HCT116 (cell line): ENCODE data around the gene SORBS1. TPM values are rescaled to one million over a fixed set of nuclear protein-coding genes. Genes with fewer than 3 reads are reported as not detected.

Experiments used
- ATAC-seq: fragments of 200-7000 bp; cut with Tn5 transposase; 2 replicates; pipeline ENCODE4 v1.9.1; 2020; ENCODE audit warnings: mild to moderate bottlenecking, moderate library complexity
- BruUV-seq: library from RNA; stranded (reverse); fragments of 400-500 nt; replicated peaks from 2 replicates; lab custom pipeline; 2021; lab: Mats Ljungman, UMichigan
- CTCF ChIA-PET: fragments of 300-600 bp; sonication (Branson Sonifier 250); formaldehyde crosslinking; loops from one replicate; lab custom pipeline; 2021; ENCODE audit warnings: antibody characterized with exemption; lab: Charles Lee
- POLR2A ChIA-PET: fragments of 300-600, 350-600 bp; sonication (Branson Sonifier 250); formaldehyde crosslinking; loops from one replicate; lab custom pipeline; 2021; ENCODE audit warnings: antibody characterized with exemption; lab: Charles Lee
- RAD21 ChIA-PET, 2 experiments: fragments of 300-600 bp; sonication (Branson Sonifier 250); formaldehyde crosslinking; loops; one replicate each; lab custom pipeline; 2023; ENCODE audit warnings: low total read pairs in 2 of 2; ENCODE audit not compliant: uncharacterized antibody in 2 of 2, unreplicated experiment in 2 of 2, low non-redundant PET in 1 of 2; lab: Charles Lee
- DNase-seq: peaks from one replicate; pipeline ENCODE4 v3.0.0-alpha.2; 2010; ENCODE audit warnings: low read depth, low spot score
- H2AFZ ChIP-seq: fragments of 200-600 bp; shearing (Covaris generic), sonication (generic); 2 replicates; pipeline ENCODE4 v1.6.1; 2017; ENCODE audit warnings: low read depth, mixed run types, mixed read lengths, antibody characterized with exemption, low read length; ENCODE audit not compliant: poor library complexity, severe bottlenecking
- H3K27ac ChIP-seq: 2 replicates; pipeline ENCODE4 v1.5.1; 2012; ENCODE audit warnings: low read depth, low read length
- H3K27me3 ChIP-seq: fragments of 200-600 bp; sonication (generic); 2 replicates; pipeline ENCODE4 v1.6.1; 2016; ENCODE audit warnings: mixed run types, low read length, mixed read lengths; ENCODE audit not compliant: insufficient read depth
- H3K36me3 ChIP-seq, 2 experiments: fragments of 200-500 bp in 1 of 2; fragments of 200-600 bp in 1 of 2; sonication (Bioruptor generic) in 1 of 2; sonication (generic) in 1 of 2; 2 replicates each; pipeline versions ENCODE4 v1.5.1 to v1.6.1; 2014 to 2016; ENCODE audit warnings: low read length in 2 of 2, inconsistent platforms in 1 of 2, mixed read lengths in 1 of 2, mixed run types in 1 of 2; ENCODE audit not compliant: insufficient read depth in 2 of 2, control insufficient read depth in 1 of 2
- H3K4me1 ChIP-seq, 2 experiments: fragments of 200-600 bp in 1 of 2; sonication (generic) in 1 of 2; 2 replicates each; pipeline versions ENCODE4 v1.5.1 to v1.6.1; 2012 to 2017; ENCODE audit warnings: low read length in 2 of 2, inconsistent platforms in 1 of 2, mild to moderate bottlenecking in 1 of 2, mixed read lengths in 1 of 2, mixed run types in 1 of 2, moderate library complexity in 1 of 2; ENCODE audit not compliant: insufficient read depth in 2 of 2, control insufficient read depth in 1 of 2
- H3K4me2 ChIP-seq: fragments of 200-600 bp; sonication (generic); 2 replicates; pipeline ENCODE4 v1.6.1; 2017; ENCODE audit warnings: mixed run types, low read length, mixed read lengths
- H3K4me3 ChIP-seq, 2 experiments: fragments of 200-600 bp in 1 of 2; sonication (generic) in 1 of 2; replicated peaks in 1 of 2; 2 replicates each; pipeline ENCODE4 v1.5.1; 2011 to 2016; ENCODE audit warnings: low read length in 2 of 2, control low read depth in 1 of 2, low read depth in 1 of 2, mild to moderate bottlenecking in 1 of 2, mixed read lengths in 1 of 2, mixed run types in 1 of 2
- H3K79me2 ChIP-seq: fragments of 200-600 bp; sonication (generic); 2 replicates; pipeline ENCODE4 v1.6.1; 2017; ENCODE audit warnings: mild to moderate bottlenecking, mixed run types, low read length, moderate library complexity, mixed read lengths; ENCODE audit not compliant: insufficient read depth
- H3K9ac ChIP-seq: fragments of 200-600 bp; sonication (generic); 2 replicates; pipeline ENCODE4 v1.6.1; 2016; ENCODE audit warnings: low read length, mixed read lengths
- H3K9me2 ChIP-seq: fragments of 200-600 bp; sonication (generic), shearing (Covaris generic); 2 replicates; pipeline ENCODE4 v1.6.1; 2017; ENCODE audit warnings: mixed run types, mild to moderate bottlenecking, moderate library complexity; ENCODE audit not compliant: insufficient read depth
- H3K9me3 ChIP-seq, 2 experiments: fragments of 200-500 bp in 1 of 2; fragments of 200-600 bp in 1 of 2; sonication (Bioruptor generic) in 1 of 2; sonication (generic) in 1 of 2; 2 replicates each; pipeline ENCODE4 v1.6.1; 2014 to 2017; ENCODE audit warnings: low read length in 2 of 2, mixed read lengths in 2 of 2, inconsistent platforms in 1 of 2, low read depth in 1 of 2, mild to moderate bottlenecking in 1 of 2, mixed run types in 1 of 2, moderate library complexity in 1 of 2; ENCODE audit not compliant: control insufficient read depth in 1 of 2, insufficient read depth in 1 of 2
- H4K20me1 ChIP-seq: fragments of 200-600 bp; sonication (generic), shearing (Covaris generic); 2 replicates; pipeline ENCODE4 v1.6.1; 2017; ENCODE audit warnings: mixed run types, mild to moderate bottlenecking, moderate library complexity; ENCODE audit not compliant: insufficient read depth
- CEBPB ChIP-seq: IDR thresholded peaks from 2 replicates; pipeline ENCODE4 v1.6.1; 2012; ENCODE audit warnings: low read depth
- EGR1 ChIP-seq: IDR thresholded peaks from 2 replicates; pipeline ENCODE4 v1.6.1; 2012; ENCODE audit warnings: low read depth
- ELF1 ChIP-seq: IDR thresholded peaks from 2 replicates; pipeline ENCODE4 v1.6.1; 2012; ENCODE audit warnings: low read depth, borderline replicate concordance
- EZH2 ChIP-seq: fragments of 200-600 bp; sonication (generic); IDR thresholded peaks from 2 replicates; pipeline ENCODE4 v1.6.1; 2017; ENCODE audit warnings: antibody characterized with exemption, mixed run types
- EZH2phosphoT487 ChIP-seq: fragments of 200-600 bp; IDR thresholded peaks from 2 replicates; pipeline ENCODE4 v1.6.1; 2018; ENCODE audit warnings: antibody characterized with exemption, borderline replicate concordance
- FOSL1 ChIP-seq: IDR thresholded peaks from 2 replicates; pipeline ENCODE4 v1.6.1; 2012; ENCODE audit warnings: low read depth
- JUND ChIP-seq: IDR thresholded peaks from 2 replicates; pipeline ENCODE4 v1.6.1; 2012
- POLR2A ChIP-seq: IDR thresholded peaks from 2 replicates; pipeline ENCODE4 v1.7.0; 2011; ENCODE audit warnings: borderline replicate concordance; ENCODE audit not compliant: insufficient read depth, insufficient read length; ENCODE audit errors: extremely low read depth
- SIN3A ChIP-seq: IDR thresholded peaks from 2 replicates; pipeline ENCODE4 v1.6.1; 2012; ENCODE audit warnings: low read depth
- SP1 ChIP-seq: IDR thresholded peaks from 2 replicates; pipeline ENCODE4 v1.6.1; 2012; ENCODE audit warnings: low read depth
- SRF ChIP-seq: IDR thresholded peaks from 2 replicates; pipeline ENCODE4 v1.6.1; 2012; ENCODE audit warnings: low read depth
- ZFX ChIP-seq: fragments of 450-650 bp; IDR thresholded peaks from 2 replicates; pipeline ENCODE4 v1.6.1; 2017
- ZNF274 ChIP-seq: fragments of 200-500 bp; sonication (Bioruptor generic); IDR thresholded peaks from 2 replicates; pipeline ENCODE4 v1.6.1; 2014; ENCODE audit warnings: mild to moderate bottlenecking, low read depth, low read length, inconsistent platforms
- intact Hi-C: fragments of 100-400 bp; cut with micrococcal nuclease; formaldehyde crosslinking; loops from 2 replicates; pipeline ENCODE4 v1.10.0; 2022
- total RNA-seq: library from RNA; stranded (reverse); gene quantifications from one replicate; pipeline ENCODE4 v1.2.1, GENCODE V29; 2021; ENCODE audit not compliant: unreplicated experiment
- TF ChIP-seq, protein P1 (sequence below): IDR thresholded peaks from 2 replicates; pipeline ENCODE4 v1.6.1; 2012
- TF ChIP-seq, protein P2 (sequence below): IDR thresholded peaks from 2 replicates; pipeline ENCODE4 v1.6.1; 2012
- TF ChIP-seq, protein P3 (sequence below): IDR thresholded peaks from 2 replicates; pipeline ENCODE4 v1.6.1; 2012; ENCODE audit warnings: low read depth
- TF ChIP-seq, protein P4 (sequence below), 3 experiments: fragments of 200-600 bp in 1 of 3; sonication (generic) in 1 of 3; IDR thresholded peaks in 2 of 3; conservative IDR thresholded peaks in 1 of 3; 2 replicates each; pipeline ENCODE4 v1.5.1; 2012 to 2017; ENCODE audit warnings: low read depth in 2 of 3, low read length in 2 of 3, antibody characterized with exemption in 1 of 3, borderline replicate concordance in 1 of 3, control low read depth in 1 of 3, mild to moderate bottlenecking in 1 of 3, mixed read lengths in 1 of 3, mixed run types in 1 of 3, moderate library complexity in 1 of 3; ENCODE audit not compliant: insufficient read depth in 1 of 3

Gene SORBS1
- total RNA-seq, 1 experiment from 2014 or later = 3.4 TPM

DNA sequence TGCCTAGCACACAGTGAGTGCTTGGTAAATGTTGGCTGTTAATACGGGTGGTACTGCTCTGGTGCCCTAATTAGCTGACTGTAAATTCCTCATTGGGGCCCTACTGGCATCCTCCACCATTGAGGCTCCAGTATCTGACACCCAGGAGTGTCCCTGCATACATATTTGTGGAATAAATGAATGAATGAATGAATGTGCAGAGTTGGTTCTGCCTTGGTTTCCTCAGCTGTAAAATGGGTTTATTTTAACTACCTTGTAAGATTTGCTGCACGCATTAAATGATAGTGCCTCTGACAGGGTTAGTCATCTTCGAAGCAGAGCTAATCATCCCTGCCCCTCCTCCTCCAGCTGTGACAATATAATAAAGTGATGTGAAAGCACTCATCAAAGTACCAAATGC is 49.6 kb upstream of the SORBS1 start:
- intact Hi-C loops = no loop called here
- Histone ChIP-seq H3K27ac (no peak overlapping the region), H4K20me1 (no peaks in the 10 kb centered on the region), H3K9ac (no peak overlapping the region), H3K4me3 (no peak overlapping the region), H3K9me2 (no peaks in the 10 kb centered on the region), H3K4me1 (no peaks in the 10 kb centered on the region), H3K27me3 (no peaks in the 10 kb centered on the region), H3K36me3 (peaks cover 44 to 63% of the 10 kb centered on the region in 2 experiments), H3K79me2 (no peaks in the 10 kb centered on the region), H2AFZ (no peak overlapping the region), H3K4me2 (no peak overlapping the region), H3K9me3 (no peaks in the 10 kb centered on the region)
- BruUV-seq = no TSS peak
- RAD21 ChIA-PET = no interaction called here
- DNase-seq (no peak), ATAC-seq (no peak)
- CTCF ChIA-PET = no interaction called here
- POLR2A ChIA-PET = no interaction called here
- TF ChIP-seq POLR2A (no peak), SRF (no peak), EZH2phosphoT487 (no peak), ZNF274 (no peak), SP1 (no peak), JUND (no peak), ELF1 (no peak)
- TF ChIP-seq, protein P1, sequence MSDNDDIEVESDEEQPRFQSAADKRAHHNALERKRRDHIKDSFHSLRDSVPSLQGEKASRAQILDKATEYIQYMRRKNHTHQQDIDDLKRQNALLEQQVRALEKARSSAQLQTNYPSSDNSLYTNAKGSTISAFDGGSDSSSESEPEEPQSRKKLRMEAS = no peak
- TF ChIP-seq, protein P2, sequence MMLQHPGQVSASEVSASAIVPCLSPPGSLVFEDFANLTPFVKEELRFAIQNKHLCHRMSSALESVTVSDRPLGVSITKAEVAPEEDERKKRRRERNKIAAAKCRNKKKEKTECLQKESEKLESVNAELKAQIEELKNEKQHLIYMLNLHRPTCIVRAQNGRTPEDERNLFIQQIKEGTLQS = no peak

DNA sequence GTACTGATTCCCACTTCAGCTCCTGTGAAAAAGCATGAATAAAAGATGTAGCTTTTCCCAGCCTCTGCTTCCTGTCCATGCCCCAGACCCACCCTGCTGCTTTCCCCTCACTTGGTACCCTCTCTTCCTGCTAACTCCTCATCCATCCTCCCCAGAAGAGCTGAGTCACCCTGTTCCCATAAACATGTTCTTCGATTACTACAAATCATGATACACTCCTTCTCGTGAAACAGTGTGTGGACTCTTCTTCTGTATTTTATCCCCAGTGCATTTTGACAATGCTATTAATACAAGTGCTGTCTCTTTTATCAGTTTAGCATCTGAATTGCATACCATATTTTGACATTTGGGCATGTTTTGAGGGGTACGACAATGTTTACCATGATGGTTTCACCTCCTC is 45.8 kb upstream of the SORBS1 start:
- H3K27me3 ChIP-seq = no peaks in the 10 kb centered on the region
- no peak for TF ChIP-seq SIN3A
- no peak for TF ChIP-seq EGR1
- no peak for TF ChIP-seq ZFX
- no peak for TF ChIP-seq EZH2
- TF ChIP-seq, protein P3, sequence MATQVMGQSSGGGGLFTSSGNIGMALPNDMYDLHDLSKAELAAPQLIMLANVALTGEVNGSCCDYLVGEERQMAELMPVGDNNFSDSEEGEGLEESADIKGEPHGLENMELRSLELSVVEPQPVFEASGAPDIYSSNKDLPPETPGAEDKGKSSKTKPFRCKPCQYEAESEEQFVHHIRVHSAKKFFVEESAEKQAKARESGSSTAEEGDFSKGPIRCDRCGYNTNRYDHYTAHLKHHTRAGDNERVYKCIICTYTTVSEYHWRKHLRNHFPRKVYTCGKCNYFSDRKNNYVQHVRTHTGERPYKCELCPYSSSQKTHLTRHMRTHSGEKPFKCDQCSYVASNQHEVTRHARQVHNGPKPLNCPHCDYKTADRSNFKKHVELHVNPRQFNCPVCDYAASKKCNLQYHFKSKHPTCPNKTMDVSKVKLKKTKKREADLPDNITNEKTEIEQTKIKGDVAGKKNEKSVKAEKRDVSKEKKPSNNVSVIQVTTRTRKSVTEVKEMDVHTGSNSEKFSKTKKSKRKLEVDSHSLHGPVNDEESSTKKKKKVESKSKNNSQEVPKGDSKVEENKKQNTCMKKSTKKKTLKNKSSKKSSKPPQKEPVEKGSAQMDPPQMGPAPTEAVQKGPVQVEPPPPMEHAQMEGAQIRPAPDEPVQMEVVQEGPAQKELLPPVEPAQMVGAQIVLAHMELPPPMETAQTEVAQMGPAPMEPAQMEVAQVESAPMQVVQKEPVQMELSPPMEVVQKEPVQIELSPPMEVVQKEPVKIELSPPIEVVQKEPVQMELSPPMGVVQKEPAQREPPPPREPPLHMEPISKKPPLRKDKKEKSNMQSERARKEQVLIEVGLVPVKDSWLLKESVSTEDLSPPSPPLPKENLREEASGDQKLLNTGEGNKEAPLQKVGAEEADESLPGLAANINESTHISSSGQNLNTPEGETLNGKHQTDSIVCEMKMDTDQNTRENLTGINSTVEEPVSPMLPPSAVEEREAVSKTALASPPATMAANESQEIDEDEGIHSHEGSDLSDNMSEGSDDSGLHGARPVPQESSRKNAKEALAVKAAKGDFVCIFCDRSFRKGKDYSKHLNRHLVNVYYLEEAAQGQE = no peak
- TF ChIP-seq, protein P1 = no peak
- TF ChIP-seq FOSL1 = no peak
- TF ChIP-seq ELF1 = no peak
- TF ChIP-seq, protein P4, sequence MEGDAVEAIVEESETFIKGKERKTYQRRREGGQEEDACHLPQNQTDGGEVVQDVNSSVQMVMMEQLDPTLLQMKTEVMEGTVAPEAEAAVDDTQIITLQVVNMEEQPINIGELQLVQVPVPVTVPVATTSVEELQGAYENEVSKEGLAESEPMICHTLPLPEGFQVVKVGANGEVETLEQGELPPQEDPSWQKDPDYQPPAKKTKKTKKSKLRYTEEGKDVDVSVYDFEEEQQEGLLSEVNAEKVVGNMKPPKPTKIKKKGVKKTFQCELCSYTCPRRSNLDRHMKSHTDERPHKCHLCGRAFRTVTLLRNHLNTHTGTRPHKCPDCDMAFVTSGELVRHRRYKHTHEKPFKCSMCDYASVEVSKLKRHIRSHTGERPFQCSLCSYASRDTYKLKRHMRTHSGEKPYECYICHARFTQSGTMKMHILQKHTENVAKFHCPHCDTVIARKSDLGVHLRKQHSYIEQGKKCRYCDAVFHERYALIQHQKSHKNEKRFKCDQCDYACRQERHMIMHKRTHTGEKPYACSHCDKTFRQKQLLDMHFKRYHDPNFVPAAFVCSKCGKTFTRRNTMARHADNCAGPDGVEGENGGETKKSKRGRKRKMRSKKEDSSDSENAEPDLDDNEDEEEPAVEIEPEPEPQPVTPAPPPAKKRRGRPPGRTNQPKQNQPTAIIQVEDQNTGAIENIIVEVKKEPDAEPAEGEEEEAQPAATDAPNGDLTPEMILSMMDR (IDR thresholded peaks at IDR 0.05 in 2 of 3, conservative IDR thresholded peaks at IDR 0.05 in 1 of 3; ENCODE audit: borderline replicate concordance in 1 of 3, insufficient read depth in 1 of 3, low read depth in 2 of 3, low read length in 2 of 3) = no peak
- TF ChIP-seq SP1 = no peak
- TF ChIP-seq CEBPB = no peak
- no peak for TF ChIP-seq ZNF274

More for the DNA sequence above, 45.8 kb upstream of the SORBS1 start:
- no peaks in the 10 kb centered on the region for H3K79me2 ChIP-seq
- POLR2A ChIA-PET = no interaction called here
- CTCF ChIA-PET = no interaction called here
- ATAC-seq (no peak), DNase-seq (no peak)
- peaks cover 17 to 31% of the 10 kb centered on the region in 2 experiments; a peak in 2 of 4 replicates for H3K36me3 ChIP-seq
- RAD21 ChIA-PET = no interaction called here
- H3K4me3 ChIP-seq = no peak overlapping the region
- no TSS peak for BruUV-seq
- H3K4me2 ChIP-seq = no peak overlapping the region
- no peaks in the 10 kb centered on the region for H3K9me3 ChIP-seq
- H4K20me1 ChIP-seq = no peaks in the 10 kb centered on the region
- no peak overlapping the region for H3K9ac ChIP-seq
- no peaks in the 10 kb centered on the region for H3K9me2 ChIP-seq
- no peaks in the 10 kb centered on the region for H3K4me1 ChIP-seq
- H2AFZ ChIP-seq = no peak overlapping the region
- H3K27ac ChIP-seq = no peak overlapping the region
- intact Hi-C loops = no loop called here
